RCC 7860 (cell line): ENCODE data around the gene STXBP3.
"Not testable (repeated sequence)": the region's sequence is repeated elsewhere in the genome, so short reads cannot be mapped to it uniquely, and the experiment has no call there.

Experiments
- DNase-seq: peaks from one replicate; pipeline ENCODE4 v3.0.0-alpha.2; 2015; ENCODE audit warnings: low spot score
- FAIRE-seq: peaks from 2 replicates; lab custom pipeline; 2012; peaks lifted over from hg19 to GRCh38; lab: Jason Lieb, UNC

Gene STXBP3

GRCh38 chr1:108729481-108729880, 17.0 kb upstream of the STXBP3 start:
- DNase-seq (no peak), FAIRE-seq (no peak)

DNA sequence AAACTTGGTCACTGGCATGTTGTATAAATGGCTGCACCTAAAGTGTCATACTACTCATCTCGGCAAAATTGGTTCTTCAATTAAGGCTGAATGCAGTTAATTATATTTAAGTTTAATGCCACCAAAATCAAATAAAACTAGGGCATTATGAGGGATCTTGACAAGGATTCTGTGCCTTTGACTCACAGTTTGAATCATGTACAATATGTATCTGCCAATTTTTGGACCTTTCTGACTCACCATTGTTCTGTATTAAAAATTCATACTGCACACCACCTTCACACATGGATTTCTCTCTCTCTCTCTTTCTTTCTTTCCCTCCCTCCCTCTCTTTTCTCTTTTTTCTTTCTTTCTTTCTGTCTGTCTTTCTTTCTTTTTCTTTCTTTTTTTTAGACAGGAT, 14.1 kb upstream of the STXBP3 start:
- no peak for FAIRE-seq
- no peak for DNase-seq

DNA sequence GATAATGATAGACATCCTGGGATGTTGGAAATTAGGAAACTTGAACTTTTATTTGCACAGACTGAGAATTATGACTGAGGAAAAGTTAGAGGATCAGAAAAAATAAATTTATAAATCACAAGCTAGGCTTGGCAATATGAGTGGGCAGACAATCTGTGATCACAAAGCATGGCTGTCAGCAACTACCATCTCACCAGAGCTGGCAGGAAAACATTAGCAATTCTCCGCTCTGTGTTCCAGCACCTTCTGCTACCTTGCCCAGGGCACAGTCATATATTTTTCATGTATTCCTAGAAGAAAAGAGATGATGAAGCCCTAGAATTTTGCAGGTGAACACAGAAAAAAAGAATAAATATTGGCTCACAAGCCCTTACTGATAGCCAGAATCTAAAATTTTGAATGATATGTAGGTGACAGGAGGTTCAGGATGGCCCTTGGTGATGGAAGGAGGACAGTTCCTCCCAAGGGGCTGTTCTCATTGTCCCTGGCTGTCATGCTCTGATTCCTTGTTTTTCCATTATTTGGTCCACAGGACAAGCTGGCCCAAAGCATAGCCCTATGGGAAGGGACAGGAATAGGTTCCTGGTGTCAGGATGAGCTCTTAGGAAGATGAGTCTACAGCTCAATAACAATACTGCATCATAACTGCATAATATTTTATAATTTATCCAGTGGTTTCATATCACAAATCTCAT, 12.2 kb upstream of the STXBP3 start:
- no peak for FAIRE-seq

GRCh38 chr1:108742253-108742652, 4.2 kb upstream of the STXBP3 start:
- FAIRE-seq: no peak
- no peak for DNase-seq

More for the DNA sequence above, 12.2 kb upstream of the STXBP3 start:
- DNase-seq: no peak

DNA sequence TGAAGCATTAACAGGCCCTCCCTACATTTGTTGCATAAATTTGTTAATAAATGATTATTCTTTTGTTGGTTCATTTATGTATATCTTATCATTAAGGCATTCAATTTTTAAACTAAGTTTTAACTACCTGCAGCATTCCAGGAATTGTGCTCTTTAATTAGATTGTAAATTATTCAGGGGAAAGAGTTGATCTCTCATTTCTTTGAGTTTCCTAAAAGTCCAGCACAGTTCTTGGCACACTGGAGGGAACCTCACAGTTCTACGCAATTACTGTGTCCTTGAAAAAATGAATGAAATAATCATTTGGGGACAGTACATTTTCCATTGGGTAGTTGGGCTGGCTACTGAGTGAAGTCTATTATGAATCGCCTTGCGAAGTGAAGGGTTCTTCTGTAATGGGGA, 493 bp upstream of the STXBP3 start:
- DNase-seq (no peak), FAIRE-seq (no peak)

GRCh38 chr1:108747171-108747850, 837 bp downstream of the STXBP3 start:
- peak; percentile 77 for FAIRE-seq
- peak; percentile 74 for DNase-seq

GRCh38 chr1:108747898-108748297, 1.4 kb downstream of the STXBP3 start:
- no peak for FAIRE-seq
- DNase-seq: no peak

DNA sequence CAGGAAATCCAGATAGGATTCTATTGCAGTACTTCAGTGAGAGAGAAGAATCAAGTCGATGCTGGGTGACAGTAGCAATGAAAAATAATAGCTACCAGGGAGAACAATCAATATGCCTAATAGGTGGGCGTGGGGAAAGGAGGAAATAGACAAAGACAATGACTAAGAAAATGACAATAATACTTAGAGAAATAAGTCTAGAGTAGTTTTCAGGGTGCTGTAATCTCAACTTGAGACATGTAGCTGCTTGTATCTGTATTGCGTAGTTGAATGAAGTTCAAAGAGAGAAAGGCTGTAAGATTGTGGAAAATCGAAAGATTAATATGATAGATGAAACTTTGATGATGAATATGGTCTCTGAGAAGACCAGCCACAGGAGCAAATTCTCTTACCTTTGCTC, 2.6 kb downstream of the STXBP3 start:
- no peak for FAIRE-seq
- DNase-seq: no peak

GRCh38 chr1:108750476-108751181, 4.2 kb downstream of the STXBP3 start:
- DNase-seq (peak; percentile 24), FAIRE-seq (peak; percentile 50)

DNA sequence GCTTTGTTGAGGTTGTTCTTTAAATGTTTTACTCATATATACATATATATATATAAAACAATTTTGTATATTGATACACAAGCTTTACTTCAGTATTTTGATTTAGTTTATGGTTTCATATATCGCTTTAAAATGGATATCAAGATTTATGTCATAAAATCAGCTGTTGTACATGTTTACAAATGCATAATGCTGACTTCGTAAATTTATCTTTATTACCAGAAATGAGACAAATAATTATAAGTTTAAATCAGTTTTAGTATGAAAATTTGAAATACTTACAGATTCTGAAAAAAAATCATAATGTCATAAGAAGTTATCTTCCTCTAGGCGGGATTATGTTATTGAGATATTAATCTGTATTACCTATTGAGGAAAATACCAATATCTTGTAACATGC, 6.9 kb downstream of the STXBP3 start:
- DNase-seq: no peak
- FAIRE-seq: no peak

- DNase-seq: no peak
- no peak for FAIRE-seq
Observed at GRCh38 chr1:108758796-108759195, 12.3 kb downstream of the STXBP3 start.

DNA sequence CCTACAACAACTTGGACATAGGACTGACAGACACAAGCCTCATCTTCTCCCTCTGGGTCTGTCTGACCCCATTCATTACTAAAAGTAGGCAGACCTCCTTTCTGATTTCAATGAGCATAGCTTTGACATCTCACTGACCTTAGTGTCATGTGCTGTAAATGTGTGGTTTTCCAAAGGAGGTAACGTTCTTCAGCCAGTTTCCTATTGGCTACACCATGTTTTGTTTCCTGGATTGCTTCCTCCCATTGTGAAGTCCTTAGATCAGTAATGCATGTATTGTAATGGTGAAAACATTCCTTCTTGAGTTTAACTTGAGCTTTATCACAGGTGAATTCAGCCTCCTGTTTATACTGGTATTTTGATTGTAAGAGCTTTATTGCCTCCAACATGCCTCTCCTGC, 20.6 kb downstream of the STXBP3 start:
- FAIRE-seq: no peak
- DNase-seq: no peak

- DNase-seq (no peak), FAIRE-seq (no peak)
Observed at GRCh38 chr1:108767708-108768107, 21.2 kb downstream of the STXBP3 start.

DNA sequence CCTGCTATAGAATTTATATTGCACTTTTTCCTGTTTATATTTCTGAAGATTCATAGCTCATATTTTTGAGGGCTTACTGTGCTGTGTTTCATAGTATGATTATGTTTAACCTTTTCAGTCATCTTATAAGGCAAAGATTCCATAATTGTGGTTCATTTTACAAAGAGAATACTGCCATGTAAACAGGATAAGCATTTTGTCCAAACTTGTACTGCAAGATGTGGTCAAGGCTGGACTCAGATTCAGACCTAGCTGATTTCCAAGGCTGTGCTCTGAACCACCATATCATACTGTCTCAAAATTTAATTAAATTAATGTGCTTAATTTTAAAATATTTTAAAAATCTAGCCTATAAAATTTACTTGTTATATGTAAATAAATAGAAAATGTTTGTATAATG, 31.4 kb downstream of the STXBP3 start:
- DNase-seq (no peak), FAIRE-seq (no peak)

DNA sequence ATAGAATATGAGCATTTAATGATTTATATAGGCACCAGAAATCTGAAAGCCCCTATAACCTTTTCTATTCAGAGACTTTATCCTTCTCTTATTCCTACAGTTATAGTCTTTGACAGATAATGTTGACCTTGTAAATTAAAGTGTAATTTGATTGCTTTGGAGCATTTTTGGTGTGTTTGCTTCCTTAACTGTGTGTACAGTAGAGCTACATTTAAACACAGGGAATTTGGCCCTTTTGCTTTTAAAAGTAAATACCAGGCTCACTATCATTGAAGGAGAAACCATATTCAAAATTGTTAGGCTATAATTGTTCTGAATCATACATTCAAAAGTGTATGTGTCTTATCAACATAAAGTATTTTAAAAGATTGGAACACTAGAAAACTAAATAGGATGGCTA, 33.0 kb downstream of the STXBP3 start:
- no peak for FAIRE-seq
- DNase-seq: no peak

DNA sequence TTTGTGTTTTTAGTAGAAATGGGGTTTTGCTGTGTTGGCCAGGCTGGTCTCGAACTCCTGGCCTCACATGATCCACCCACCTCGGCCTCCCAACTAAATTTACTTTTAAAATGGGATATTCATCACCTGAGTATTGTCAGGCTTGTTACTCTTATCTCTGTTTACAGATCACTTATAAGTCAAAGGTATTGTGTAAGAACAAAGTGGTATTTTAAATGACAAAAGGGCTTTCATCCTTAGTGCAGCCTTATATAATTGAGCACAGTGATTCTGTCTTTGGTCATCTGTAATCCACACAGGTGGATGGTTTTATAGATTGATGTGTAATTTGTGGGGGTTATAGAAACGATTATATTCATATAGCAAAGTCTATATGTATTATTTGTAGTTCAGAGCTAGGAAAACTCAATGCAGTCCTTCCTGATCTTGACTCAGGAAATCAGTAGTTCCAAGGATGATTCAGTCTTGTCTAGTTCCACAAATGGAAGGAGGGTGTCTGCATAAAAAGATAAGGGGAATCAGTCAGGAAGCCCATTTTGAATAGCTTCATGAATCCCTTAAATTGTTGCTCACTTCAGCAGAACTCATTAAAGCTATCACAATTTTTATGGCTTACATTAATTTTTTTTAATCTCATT, 34.6 kb downstream of the STXBP3 start:
- DNase-seq (no peak), FAIRE-seq (no peak)

- not testable (repeated sequence) for FAIRE-seq, DNase-seq
Observed at GRCh38 chr1:108781575-108781944, 35.1 kb downstream of the STXBP3 start.

DNA sequence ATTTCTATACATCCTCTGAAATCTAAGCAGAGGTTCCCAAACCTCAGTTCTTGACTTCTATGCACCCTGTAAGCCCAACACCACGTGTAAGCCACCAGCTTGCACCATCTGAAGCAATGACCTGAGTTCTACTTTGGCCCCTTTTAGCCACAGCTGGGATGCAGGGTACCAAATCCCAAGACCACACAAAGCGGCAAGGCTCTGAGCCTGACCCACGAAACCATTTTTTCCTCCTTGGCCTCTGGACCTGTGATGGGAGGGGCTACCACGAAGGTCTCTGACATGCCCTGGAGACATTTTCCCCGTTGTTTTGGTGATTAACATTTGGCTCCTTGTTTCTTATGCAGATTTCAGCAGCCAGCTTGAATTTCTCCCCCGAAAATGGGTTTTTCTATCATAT, 38.8 kb downstream of the STXBP3 start:
- DNase-seq (no peak), FAIRE-seq (no peak)

GRCh38 chr1:108785880-108786279, 39.4 kb downstream of the STXBP3 start:
- no peak for DNase-seq
- FAIRE-seq: no peak

- DNase-seq (no peak), FAIRE-seq (no peak)
Observed at GRCh38 chr1:108791790-108792189, 45.3 kb downstream of the STXBP3 start.

DNA sequence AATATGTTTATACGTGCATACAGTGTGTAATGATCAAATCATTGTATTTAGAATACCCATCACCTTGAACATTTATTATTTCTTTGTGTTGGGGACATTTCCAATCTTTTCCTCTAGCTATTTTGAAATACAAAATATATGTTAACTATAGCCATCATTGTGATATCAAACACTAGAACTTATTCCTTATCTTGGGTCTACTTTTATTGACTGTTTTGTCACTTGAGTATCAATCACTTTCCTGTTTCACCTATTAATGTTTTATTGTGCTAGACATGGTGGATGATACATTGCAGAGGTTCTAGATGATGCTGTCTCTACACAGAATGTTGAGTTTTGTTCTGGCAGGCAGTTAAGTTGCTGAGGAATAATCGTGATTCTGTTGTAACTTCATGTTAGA, 45.9 kb downstream of the STXBP3 start:
- FAIRE-seq: no peak
- DNase-seq: no peak

GRCh38 chr1:108799001-108799400, 52.5 kb downstream of the STXBP3 start:
- FAIRE-seq (no peak), DNase-seq (no peak)
